H54 (cell line): ENCODE data around the gene RPL3.
"Not testable (repeated sequence)": the region's sequence is repeated elsewhere in the genome, so short reads cannot be mapped to it uniquely, and the experiment has no call there.

ENCODE experiments used
- DNase-seq: peaks from one replicate; pipeline ENCODE4 v3.0.0; 2011; ENCODE audit warnings: low spot score, mixed read lengths; ENCODE audit not compliant: insufficient read length
- FAIRE-seq: peaks from 3 replicates; lab custom pipeline; 2011; peaks lifted over from hg19 to GRCh38; lab: Jason Lieb, UNC
- POLR2A ChIP-seq: IDR thresholded peaks from 2 replicates; pipeline ENCODE4 v1.6.1; 2011; ENCODE audit warnings: low read depth, mild to moderate bottlenecking, low read length

RPL3 gene

DNA sequence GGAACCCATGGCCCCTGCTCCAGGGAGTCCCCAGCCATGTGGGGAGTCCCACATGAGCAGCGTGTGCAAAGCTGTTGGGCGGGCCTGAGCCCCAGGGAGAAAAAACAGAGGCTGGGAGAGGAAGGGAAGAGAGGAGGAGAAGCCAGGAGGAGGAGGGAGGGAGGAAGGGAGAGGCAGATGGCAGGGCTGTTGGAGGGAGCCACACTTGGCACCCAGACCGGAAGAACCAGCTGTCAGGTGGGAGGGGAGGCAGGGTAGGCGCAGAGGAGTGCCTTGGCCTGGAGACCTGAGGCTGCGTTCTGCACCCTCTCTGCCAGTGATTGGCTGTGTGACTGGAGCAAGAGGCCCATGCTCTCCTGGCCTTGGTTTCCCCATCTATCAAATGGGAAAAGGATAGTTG is 37.0 kb upstream of the RPL3 start:
- TF ChIP-seq POLR2A = no peak
- no peak for FAIRE-seq
- no peak for DNase-seq

- DNase-seq, FAIRE-seq: not testable (repeated sequence)
Measured at GRCh38 chr22:39355805-39356204, 36.4 kb upstream of the RPL3 start.

GRCh38 chr22:39355080-39355479 is 35.7 kb upstream of the RPL3 start:
- no peak for FAIRE-seq
- no peak for TF ChIP-seq POLR2A

DNA sequence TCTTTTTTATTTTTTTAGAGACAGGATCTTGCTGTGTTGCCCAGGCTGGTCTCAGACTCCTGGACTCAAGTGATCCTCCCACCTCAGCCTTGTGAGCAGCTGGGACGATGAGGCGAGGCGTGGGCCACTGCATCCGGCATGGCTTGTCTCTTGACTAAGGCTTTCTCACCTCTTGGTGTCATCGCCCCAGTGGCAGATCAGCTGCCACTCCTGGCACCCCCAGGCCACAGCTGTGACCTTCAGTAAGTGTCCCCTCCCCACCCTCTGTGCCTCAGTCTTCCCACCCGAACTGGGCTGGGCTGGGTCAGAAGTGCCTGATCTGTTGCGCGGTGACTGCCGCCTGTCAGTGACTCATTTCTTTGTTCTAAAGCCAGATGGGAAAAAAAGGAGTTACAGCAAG is 33.9 kb upstream of the RPL3 start:
- TF ChIP-seq POLR2A = no peak
- DNase-seq (no peak), FAIRE-seq (no peak)

More at GRCh38 chr22:39355080-39355479, 35.7 kb upstream of the RPL3 start:
- no peak for DNase-seq

DNA sequence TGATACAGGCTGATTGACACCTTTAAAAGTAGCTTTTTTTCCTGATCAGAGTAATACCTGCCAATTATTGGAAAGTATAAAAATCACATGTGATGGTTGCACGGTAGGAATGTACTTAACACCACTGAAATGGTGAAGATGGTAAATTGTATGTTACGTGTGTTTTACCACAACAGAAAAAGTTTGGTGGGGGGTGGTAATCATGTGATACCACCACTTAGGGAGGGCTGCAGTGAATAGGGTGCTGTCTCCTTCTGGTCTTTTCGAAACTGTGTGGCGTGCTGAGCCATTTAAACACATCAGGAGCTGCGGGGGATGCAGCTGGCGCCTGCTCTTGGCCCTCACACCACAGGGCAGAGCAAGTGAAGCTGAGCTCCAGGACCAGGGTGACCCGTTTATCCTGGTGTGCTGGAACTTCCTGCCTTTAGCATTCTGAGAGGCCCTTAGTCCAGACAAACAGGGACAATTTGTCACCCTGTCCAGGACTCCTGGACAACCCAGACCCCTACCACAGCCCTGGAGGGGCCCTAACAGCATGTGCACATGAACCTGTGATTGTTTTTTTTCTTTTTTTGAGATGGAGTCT is 33.0 kb upstream of the RPL3 start:
- FAIRE-seq (no peak), DNase-seq (no peak)
- TF ChIP-seq POLR2A = no peak

- FAIRE-seq = no peak
- no peak for TF ChIP-seq POLR2A
- no peak for DNase-seq
Measured at GRCh38 chr22:39351689-39352214, 32.3 kb upstream of the RPL3 start.

- DNase-seq = no peak
- TF ChIP-seq POLR2A = no peak
- FAIRE-seq = no peak
Measured at GRCh38 chr22:39350757-39351688, 31.6 kb upstream of the RPL3 start.

- FAIRE-seq (no peak), DNase-seq (no peak)
- peak; percentile 33; the same call in 1 of the 2 replicates for TF ChIP-seq POLR2A
Measured at GRCh38 chr22:39349967-39350726, 30.7 kb upstream of the RPL3 start, which contains the start of gene SYNGR1. Gene SYNGR1, plus strand, starts transcription at chr22:39349991. Its CDS starts 20 bp downstream, at chr22:39350011.

GRCh38 chr22:39349506-39349966 is 30.1 kb upstream of the RPL3 start:
- DNase-seq = no peak
- TF ChIP-seq POLR2A = no peak
- FAIRE-seq = no peak

- FAIRE-seq (no peak), DNase-seq (no peak)
- no peak for TF ChIP-seq POLR2A
Measured at GRCh38 chr22:39348909-39349505, 29.6 kb upstream of the RPL3 start.

GRCh38 chr22:39345231-39345630 is 25.8 kb upstream of the RPL3 start:
- DNase-seq = no peak
- TF ChIP-seq POLR2A = no peak
- no peak for FAIRE-seq

DNA sequence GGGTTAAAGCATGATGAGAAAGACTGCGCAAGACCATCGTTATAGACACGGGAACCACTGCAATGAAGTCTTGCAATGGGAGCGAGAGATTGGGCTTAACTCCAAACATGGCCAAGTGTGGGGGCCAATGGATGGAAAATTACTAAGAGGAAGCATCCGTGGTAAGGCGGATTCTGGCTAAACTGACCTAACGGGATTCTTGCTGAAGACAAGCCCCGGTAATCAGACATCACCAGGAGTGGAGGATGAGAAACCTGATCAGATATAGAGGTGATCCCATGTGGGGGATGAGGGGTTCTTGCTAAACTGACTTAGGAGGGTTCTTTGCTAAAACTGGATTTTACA is 24.6 kb upstream of the RPL3 start:
- FAIRE-seq (no peak), DNase-seq (no peak)
- TF ChIP-seq POLR2A = no peak
